Measurements from ENCODE around the gene PRELID1.
"Not testable (repeated sequence)": the region's sequence is repeated elsewhere in the genome, so short reads cannot be mapped to it uniquely, and the experiment has no call there.

PRELID1 gene

GRCh38 chr5:177303121-177303924, at the start of gene PRELID1, which contains the start of gene RAB24:
PRELID1 (plus strand) TSS chr5:177303799; CDS start chr5:177303986, 187 bp downstream.
RAB24 (minus strand) TSS chr5:177303719; CDS start chr5:177303288, 431 bp downstream.
- peak; percentile 86 for DNase-seq

- peak; percentile 23 for DNase-seq
Observed at GRCh38 chr5:177256296-177256695, 47.3 kb upstream of the PRELID1 start.

- DNase-seq: not testable (repeated sequence)
Observed at GRCh38 chr5:177258711-177259110, 44.9 kb upstream of the PRELID1 start.

- DNase-seq: no peak
Observed at GRCh38 chr5:177260961-177261360, 42.6 kb upstream of the PRELID1 start.

- DNase-seq: no peak
Observed at GRCh38 chr5:177261510-177261909, 42.1 kb upstream of the PRELID1 start.

- no peak for DNase-seq
Observed at GRCh38 chr5:177264178-177264577, 39.4 kb upstream of the PRELID1 start.

GRCh38 chr5:177265395-177265794, 38.2 kb upstream of the PRELID1 start:
- no peak for DNase-seq

GRCh38 chr5:177269232-177269895, 34.2 kb upstream of the PRELID1 start:
- no peak for DNase-seq

GRCh38 chr5:177269976-177270375, 33.6 kb upstream of the PRELID1 start:
- DNase-seq: no peak

GRCh38 chr5:177270653-177271052, 32.9 kb upstream of the PRELID1 start:
- no peak for DNase-seq

- DNase-seq: no peak
Observed at GRCh38 chr5:177271113-177271512, 32.5 kb upstream of the PRELID1 start.

- DNase-seq: no peak
Observed at GRCh38 chr5:177275883-177276282, 27.7 kb upstream of the PRELID1 start.

- DNase-seq: no peak
Observed at GRCh38 chr5:177276886-177277285, 26.7 kb upstream of the PRELID1 start.

- no peak for DNase-seq
Observed at GRCh38 chr5:177288191-177288590, 15.4 kb upstream of the PRELID1 start.

GRCh38 chr5:177290816-177291596, 12.6 kb upstream of the PRELID1 start:
- no peak for DNase-seq

GRCh38 chr5:177291735-177292134, 11.9 kb upstream of the PRELID1 start:
- no peak for DNase-seq

GRCh38 chr5:177293819-177294581, 9.6 kb upstream of the PRELID1 start:
- DNase-seq: no peak

- no peak for DNase-seq
Observed at GRCh38 chr5:177294632-177295031, 9.0 kb upstream of the PRELID1 start.

- no peak for DNase-seq
Observed at GRCh38 chr5:177295924-177296323, 7.7 kb upstream of the PRELID1 start.

- no peak for DNase-seq
Observed at GRCh38 chr5:177296581-177296980, 7.0 kb upstream of the PRELID1 start.

- no peak for DNase-seq
Observed at GRCh38 chr5:177297922-177298321, 5.7 kb upstream of the PRELID1 start.

- DNase-seq: no peak
Observed at GRCh38 chr5:177299697-177300096, 3.9 kb upstream of the PRELID1 start.

Measured in fibroblast of skin of right biceps (primary cell).